Pulmonary artery endothelial cell (primary cell): ENCODE results near the gene CTBP1. TPM values are rescaled to one million over a fixed set of nuclear protein-coding genes. Genes with fewer than 3 reads are reported as not detected.

Experiments
- DNase-seq: peaks from one replicate; pipeline ENCODE4 v3.0.0-alpha.2; 2011; ENCODE audit warnings: low read depth, low spot score
- total RNA-seq: library from RNA; depleted of rRNA; stranded (reverse); fragments of >200 nt; gene quantifications from 2 replicates; pipeline ENCODE4 v1.2.3, GENCODE V29; 2014

Gene CTBP1
- total RNA-seq, 1 donor from 2014 or later, result 249 TPM

- no peak for DNase-seq
Observed at GRCh38 chr4:1177274-1178141, 71.4 kb downstream of the CTBP1 start.

DNA sequence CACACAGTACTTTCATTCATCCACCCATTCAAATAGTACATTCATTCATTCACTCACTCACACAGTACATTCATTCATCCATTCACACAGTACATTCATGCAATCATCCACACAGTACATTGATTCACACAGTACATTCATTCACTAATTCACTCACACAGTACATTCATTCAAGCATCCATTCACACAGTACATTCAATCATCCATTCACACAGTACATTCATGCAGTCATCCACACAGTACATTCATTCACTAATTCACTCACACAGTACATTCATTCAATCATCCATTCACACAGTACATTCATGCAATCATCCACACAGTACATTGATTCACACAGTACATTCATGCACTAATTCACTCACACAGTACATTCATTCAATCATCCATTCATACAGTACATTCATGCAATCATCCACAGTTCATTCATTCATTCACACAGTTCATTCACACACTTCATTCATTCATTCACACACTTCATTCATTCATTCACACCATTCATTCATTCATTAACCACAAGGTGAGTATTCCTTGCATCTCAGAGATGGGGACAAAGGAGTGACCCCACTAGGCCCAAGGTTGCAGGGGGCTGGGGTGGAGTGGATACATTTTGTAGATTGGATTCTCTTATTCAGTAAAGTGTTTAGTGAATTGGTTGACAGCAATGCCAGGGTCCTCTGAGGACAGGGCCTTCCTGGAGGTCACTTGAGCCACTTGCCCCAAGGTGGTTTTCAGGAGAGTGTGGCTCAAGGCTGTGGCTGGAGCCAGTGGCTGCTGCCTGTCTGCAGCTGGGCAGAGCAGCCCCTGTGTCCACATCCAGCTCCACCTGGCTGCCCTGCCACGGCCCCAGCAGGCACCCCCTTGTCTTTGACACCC lies 72.3 kb downstream of the CTBP1 start:
- DNase-seq, result no peak

DNA sequence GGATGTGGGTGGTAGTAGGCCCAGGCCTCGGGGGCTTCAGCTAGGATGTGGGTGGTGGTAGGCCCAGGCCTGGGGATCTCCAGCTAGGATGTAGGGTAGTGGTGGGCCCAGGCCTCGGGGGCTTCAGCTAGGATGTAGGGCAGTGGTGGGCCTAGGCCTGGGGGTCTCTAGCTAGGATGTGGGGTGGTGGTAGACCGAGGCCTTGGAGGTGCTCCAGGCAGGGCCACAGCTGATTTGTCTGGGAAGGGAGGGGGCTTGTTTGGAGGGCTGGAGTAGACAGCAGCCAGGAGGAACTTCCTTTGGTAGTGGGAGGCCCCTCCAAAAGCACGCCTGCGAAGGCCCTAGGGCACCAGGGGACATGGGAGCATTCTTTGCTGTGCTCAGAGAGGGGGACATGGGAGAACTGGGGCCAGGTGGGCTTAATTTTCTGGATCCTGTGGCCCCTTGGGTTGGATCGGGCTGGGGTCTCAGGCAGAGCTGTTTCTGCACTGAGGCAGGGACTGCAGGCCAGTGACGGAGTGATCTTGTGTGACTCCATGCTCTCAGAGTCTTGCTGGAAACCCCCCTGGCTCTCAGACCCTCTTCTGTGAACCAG lies 73.2 kb downstream of the CTBP1 start:
- DNase-seq, result no peak

DNA sequence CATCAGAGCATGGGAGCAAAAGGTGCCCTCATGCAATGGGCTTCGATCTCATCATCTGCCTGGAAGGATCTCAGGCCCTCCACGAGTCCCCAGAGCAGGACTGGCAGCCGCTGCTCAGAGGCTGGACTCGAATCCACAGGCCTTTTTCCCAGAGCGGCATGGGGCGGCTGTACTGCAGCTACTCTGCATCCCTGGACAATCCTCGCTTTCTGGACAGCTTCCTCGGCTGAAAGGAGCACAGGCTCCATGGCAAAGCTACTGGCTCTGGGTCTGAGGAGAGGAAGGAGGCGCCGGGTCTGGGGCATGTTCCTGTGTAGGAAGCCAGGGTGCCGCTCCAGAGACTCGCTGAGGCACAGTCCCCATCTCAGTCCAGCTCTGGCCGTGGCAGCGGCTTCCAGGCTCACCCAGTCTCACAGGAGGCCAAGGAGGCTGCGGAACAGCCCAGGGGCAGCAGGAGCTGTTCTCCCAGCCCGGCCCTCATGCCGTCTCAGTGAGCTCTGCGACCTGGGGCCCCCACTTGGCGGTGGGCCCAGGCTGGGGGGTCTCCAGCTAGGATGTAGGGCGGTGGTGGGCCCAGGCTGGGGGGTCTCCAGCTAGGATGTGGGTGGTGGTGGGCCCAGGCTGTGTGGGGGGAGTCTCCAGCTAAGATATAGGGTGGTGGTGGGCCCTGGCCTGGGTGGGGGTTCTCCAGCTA lies 73.8 kb downstream of the CTBP1 start:
- no peak for DNase-seq

DNA sequence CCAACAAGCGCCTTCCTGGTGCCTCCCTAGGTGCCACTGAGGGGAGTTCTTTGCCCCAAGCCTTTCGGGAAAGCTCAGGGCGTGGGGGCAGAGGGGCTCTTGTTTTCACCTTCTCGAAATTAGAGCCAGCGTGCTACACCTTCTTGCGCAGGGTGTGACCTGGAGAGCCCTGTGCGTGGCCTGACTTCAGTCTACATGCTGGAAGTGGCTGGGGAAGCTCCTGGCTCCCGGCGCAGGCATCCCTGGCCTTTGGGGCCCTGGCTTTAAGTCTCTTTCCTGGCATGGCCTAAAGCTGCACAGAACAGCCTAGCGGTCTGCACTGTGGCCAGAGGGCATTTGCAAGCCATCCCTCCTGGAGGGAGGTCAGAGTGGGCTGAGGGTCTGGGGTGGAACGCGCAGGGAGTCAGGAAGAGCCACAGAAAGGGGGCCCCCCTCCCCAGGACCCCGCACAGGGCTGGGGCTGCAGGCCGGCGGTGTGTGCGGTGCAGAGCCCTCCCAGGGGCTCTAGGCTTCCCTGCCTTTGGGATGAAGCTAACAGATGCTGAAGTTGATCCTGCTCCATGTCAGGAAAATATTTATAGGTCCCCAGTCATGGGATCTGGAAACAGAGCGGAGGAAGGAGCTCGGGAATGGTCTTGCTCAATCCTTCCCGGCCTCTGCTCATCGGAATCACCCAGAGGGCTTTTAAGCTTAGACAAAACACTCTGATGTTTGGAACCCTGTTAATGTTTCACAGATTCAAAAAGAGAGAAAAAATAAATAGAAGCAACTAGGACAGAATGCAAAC lies 75.8 kb downstream of the CTBP1 start:
- no peak for DNase-seq

DNA sequence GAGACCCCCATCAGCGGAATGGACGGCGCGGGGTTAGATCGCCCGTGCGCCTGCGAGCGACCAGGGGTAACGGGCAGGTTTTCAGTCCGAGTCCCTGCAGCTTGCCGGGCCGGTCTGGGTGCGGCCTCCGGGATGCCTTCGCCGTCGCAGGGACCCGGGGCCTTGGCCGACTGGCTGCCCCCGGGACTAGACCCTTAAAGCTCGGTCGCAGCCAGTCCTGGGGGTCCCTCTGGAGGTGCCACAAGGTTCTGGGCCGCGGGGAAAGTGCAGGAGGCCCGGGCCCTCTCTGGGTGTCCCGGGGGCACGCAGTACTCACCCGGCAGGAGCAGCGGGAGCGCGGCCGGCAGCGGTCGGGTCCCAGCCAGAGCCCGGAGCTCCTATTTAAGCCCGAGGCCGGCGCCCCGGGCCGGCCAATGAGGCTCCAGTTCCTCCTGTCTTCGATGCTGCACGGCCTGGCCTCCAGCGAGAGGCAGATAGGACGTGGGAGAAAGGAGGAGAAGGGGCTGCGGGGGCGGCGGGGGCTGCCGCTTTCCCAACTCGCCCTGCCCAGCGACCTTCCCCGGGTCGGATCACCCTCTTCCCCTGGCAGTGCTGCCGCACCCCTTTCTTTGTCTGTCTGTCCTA lies 76.6 kb downstream of the CTBP1 start, which contains the start of gene SPON2:
Gene SPON2 (minus strand): TSS at position 356 of the 624 bp plus-strand sequence.
- DNase-seq, result no peak

DNA sequence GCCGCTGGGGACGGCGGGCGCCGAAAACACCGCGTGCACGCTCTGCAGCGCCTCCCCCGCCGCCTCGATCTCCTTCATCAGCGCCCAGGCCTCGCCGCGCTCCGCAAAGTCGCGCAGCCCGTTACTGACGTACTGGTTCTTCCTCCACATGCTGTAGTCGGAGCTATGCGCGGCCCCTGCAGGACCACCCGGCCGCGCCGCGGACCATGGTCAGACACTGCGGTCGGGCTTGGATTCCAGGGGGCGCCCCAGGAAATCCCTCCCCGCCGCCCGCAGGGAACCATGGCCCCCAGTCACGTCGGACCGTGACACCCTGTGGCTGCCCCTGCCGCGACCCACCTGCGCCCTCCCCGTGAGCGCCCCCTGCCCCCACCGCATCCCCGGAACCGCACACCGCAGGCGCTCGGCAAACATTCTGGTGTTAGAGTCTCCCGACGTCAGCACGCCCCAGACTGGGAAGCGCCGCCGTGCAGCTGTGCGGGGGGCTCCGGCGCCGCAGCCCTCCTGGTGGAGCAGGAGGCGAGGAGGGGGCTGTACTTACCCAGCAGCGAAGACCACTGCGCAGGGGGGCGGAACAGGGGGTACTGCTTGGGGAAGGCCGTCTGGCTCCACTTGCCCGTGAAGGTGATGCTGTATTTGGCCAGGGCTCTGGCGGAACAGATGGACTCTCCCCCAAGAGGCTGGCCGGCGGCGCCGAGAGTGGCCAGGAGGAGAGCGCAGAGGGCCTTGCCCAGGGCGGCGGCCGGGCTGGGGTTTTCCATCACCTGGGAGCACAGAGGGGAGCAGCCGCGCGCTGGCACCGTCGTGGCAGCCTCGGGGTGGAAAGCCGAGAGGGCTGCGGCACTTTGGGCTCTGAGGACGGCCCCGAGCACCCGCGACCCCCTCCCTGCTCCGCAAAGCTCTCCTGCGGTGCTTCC lies 77.4 kb downstream of the CTBP1 start:
- no peak for DNase-seq

GRCh38 chr4:1170976-1171310 lies 78.0 kb downstream of the CTBP1 start:
- no peak for DNase-seq

DNA sequence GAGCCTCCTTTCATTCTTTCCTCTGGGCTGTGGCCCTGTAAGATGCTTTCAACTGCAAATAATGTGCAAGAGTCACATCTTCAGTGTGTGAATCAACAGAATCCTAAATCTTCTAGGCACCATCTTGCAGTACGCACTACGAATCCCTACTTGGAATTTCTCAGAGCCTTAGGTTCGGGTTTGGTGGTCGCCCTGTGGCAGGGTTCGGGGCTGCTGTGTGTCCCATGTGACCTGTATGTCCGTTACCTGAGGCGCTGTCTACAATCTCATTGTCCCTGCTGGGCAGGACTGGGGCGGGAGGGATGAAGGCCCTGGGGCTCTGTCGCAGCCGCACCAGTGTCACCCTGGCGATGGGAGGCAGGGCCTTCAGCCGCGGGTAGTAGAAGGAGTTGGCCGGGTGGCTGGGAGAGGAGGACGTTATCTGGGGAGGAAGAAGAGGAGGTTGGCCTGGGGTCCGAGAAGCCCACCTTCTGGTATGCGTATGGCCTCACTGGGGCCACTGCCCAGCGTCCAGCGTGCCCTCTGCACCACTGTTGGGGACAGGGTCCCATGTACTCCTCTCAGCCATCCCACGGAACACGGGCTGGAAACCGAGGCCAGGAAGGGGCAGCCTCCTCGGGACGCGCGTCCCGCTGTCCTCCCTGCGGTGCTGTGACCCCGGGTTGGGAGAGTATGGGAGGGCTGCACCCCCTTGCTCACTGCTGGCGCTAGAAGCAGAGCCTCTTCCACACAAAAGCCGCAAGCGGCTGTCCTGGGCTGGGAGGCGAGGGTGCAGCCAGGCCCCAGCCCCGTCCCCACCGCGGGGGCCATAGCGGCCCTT lies 78.6 kb downstream of the CTBP1 start:
- no peak for DNase-seq

DNA sequence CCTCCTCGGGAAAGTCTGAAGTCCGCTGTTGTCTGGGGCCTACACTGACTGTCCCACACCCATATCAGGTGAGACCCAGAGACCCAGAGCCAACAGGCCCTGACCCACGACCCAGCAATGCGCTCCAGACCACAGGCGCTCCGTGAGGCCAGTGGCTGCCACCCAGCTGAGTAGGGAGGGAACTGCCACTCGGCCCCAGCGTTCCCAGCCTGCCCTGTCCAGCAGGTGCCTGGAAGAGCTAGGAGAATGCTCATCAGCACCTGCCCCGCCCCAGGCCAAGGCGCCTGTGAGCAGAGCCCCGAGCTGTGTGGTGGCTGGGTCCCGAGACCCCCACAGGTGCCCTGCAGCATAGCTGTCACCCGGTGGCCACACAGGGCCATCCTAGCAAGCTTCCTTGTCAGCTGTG lies 79.2 kb downstream of the CTBP1 start:
- DNase-seq, result no peak

- DNase-seq, result no peak
Observed at GRCh38 chr4:1169171-1169671, 79.7 kb downstream of the CTBP1 start.

GRCh38 chr4:1168191-1169101 lies 80.5 kb downstream of the CTBP1 start:
- DNase-seq, result no peak

DNA sequence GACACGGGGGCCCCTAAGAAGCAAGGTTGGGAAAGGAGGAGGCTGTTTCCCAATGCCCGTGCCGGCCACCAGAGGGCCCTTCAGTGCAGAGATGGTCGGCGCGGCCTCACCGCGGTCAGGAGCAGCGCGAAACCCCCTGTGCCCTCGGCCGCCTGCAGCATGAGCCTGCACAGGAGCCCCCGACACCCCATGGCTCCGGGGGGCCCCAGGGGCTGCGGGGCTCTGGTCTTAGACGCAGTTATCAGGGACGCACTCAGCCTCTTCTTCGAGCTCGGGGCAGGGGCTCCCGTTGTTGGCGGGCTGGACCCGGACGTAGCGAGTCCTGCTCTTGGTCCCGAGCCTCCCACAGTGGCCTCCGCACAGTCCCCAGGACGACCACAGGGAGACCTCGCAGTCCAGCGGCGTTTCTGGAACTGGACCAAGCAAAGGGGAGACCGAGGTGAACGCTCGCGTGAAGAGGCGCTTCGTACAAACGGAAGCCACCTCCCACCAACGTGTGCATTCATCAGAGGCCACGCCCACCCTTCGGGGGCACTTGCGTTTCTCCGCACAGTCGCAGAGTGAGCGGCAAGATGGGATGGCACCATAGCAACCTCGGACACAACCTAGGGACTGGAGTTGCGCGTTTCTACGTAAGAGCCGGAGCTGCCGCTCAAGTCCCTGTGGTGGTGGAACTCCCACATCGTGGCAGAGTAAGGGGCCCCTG lies 81.5 kb downstream of the CTBP1 start:
- peak; percentile 15 for DNase-seq

GRCh38 chr4:1166509-1167243 lies 82.3 kb downstream of the CTBP1 start:
- no peak for DNase-seq

GRCh38 chr4:1164956-1165545 lies 83.9 kb downstream of the CTBP1 start:
- no peak for DNase-seq
